IMR-90 (cell line): Measurements from ENCODE around the gene ZSCAN10. TPM values are rescaled to one million over a fixed set of nuclear protein-coding genes. Genes with fewer than 3 reads are reported as not detected.

ENCODE experiments used
- ATAC-seq: fragments of 200-7000 bp; cut with Tn5 transposase; 2 replicates; pipeline ENCODE4 v1.9.1; 2020; ENCODE audit warnings: low read depth, mild to moderate bottlenecking, moderate library complexity
- BruUV-seq: library from RNA; stranded (reverse); fragments of 400-500 nt; replicated peaks from 2 replicates; lab custom pipeline; 2021; lab: Mats Ljungman, UMichigan
- CTCF ChIA-PET: fragments of 300-600 bp; formaldehyde crosslinking; extraction: SDS; loops from one replicate; lab custom pipeline; 2021; ENCODE audit warnings: antibody characterized with exemption; lab: Yijun Ruan, JAX
- POLR2A ChIA-PET: fragments of 300-600 bp; sonication (Branson Sonifier 250); formaldehyde crosslinking; loops from one replicate; lab custom pipeline; 2022; ENCODE audit warnings: antibody characterized with exemption; ENCODE audit not compliant: unreplicated experiment; lab: Charles Lee
- DNase-seq: peaks from one replicate; pipeline ENCODE4 v3.0.0; 2013
- H2AFZ ChIP-seq: replicated peaks from 2 replicates; pipeline ENCODE3; 2013; ENCODE audit warnings: low read length, mild to moderate bottlenecking; ENCODE audit not compliant: poor library complexity
- H2AK5ac ChIP-seq: 2 replicates; pipeline ENCODE4 v1.6.1; 2013; ENCODE audit warnings: low read depth, low read length, inconsistent platforms
- H2AK9ac ChIP-seq: replicated peaks from 2 replicates; pipeline ENCODE3; 2013; ENCODE audit warnings: mild to moderate bottlenecking, low read depth, low read length, moderate library complexity; ENCODE audit not compliant: poor library complexity
- H2BK120ac ChIP-seq: 2 replicates; pipeline ENCODE4 v1.6.1; 2013; ENCODE audit warnings: low read depth, low read length, inconsistent platforms
- H2BK15ac ChIP-seq: 3 replicates; pipeline ENCODE4 v1.6.1; 2013; ENCODE audit warnings: low read depth, low read length, inconsistent platforms
- H2BK20ac ChIP-seq: 2 replicates; pipeline ENCODE4 v1.6.1; 2013; ENCODE audit warnings: low read depth, mild to moderate bottlenecking, inconsistent platforms, low read length, moderate library complexity
- H2BK5ac ChIP-seq: 2 replicates; pipeline ENCODE4 v1.6.1; 2013; ENCODE audit warnings: mild to moderate bottlenecking, low read depth, low read length, inconsistent platforms; ENCODE audit not compliant: poor library complexity, severe bottlenecking
- H3K14ac ChIP-seq: replicated peaks from 2 replicates; pipeline ENCODE4 v1.6.1; 2013; ENCODE audit warnings: low read depth, low read length, inconsistent platforms
- H3K18ac ChIP-seq: 2 replicates; pipeline ENCODE4 v1.6.1; 2013; ENCODE audit warnings: low read depth, low read length, control low read depth
- H3K23ac ChIP-seq: 2 replicates; pipeline ENCODE4 v1.6.1; 2013; ENCODE audit warnings: low read depth, low read length, inconsistent platforms
- H3K27ac ChIP-seq: 2 replicates; pipeline ENCODE4 v1.5.1; 2013; ENCODE audit warnings: mild to moderate bottlenecking, control low read depth, low read length; ENCODE audit not compliant: insufficient read depth
- H3K27me3 ChIP-seq: 2 replicates; pipeline ENCODE4 v1.6.1; 2013; ENCODE audit warnings: low read length; ENCODE audit not compliant: control insufficient read depth, insufficient read depth
- H3K36me3 ChIP-seq: 2 replicates; pipeline ENCODE4 v1.6.1; 2013; ENCODE audit warnings: low read length, mixed read lengths; ENCODE audit not compliant: control insufficient read depth, insufficient read depth
- H3K4ac ChIP-seq: 2 replicates; pipeline ENCODE4 v1.6.1; 2013; ENCODE audit warnings: low read depth, low read length, inconsistent platforms
- H3K4me1 ChIP-seq: 2 replicates; pipeline ENCODE4 v1.6.1; 2013; ENCODE audit warnings: low read length, mixed read lengths; ENCODE audit not compliant: control insufficient read depth, insufficient read depth
- H3K4me2 ChIP-seq: 2 replicates; pipeline ENCODE4 v1.6.1; 2013; ENCODE audit warnings: low read depth, mild to moderate bottlenecking, control low read depth, low read length, moderate library complexity
- H3K4me3 ChIP-seq: 2 replicates; pipeline ENCODE4 v1.5.1; 2013; ENCODE audit warnings: low read depth, mild to moderate bottlenecking, control low read depth, low read length, moderate library complexity; ENCODE audit not compliant: insufficient read depth
- H3K56ac ChIP-seq: 2 replicates; pipeline ENCODE4 v1.6.1; 2013; ENCODE audit warnings: low read length, inconsistent platforms; ENCODE audit not compliant: insufficient read depth; ENCODE audit errors: extremely low read depth
- H3K79me1 ChIP-seq, 2 experiments: 2 replicates each; pipeline ENCODE4 v1.6.1; 2013; ENCODE audit warnings: low read length in 2 of 2, inconsistent platforms in 1 of 2, low read depth in 1 of 2
- H3K9ac ChIP-seq: 2 replicates; pipeline ENCODE4 v1.6.1; 2013; ENCODE audit warnings: low read depth, low read length, control low read depth
- H3K9me1 ChIP-seq: 2 replicates; pipeline ENCODE4 v1.6.1; 2013; ENCODE audit warnings: low read length, inconsistent platforms; ENCODE audit not compliant: insufficient read depth
- H3K9me3 ChIP-seq: 2 replicates; pipeline ENCODE4 v1.6.1; 2013; ENCODE audit warnings: low read length; ENCODE audit not compliant: control insufficient read depth, insufficient read depth
- H4K20me1 ChIP-seq: 2 replicates; pipeline ENCODE4 v1.6.1; 2013; ENCODE audit warnings: low read length, inconsistent platforms; ENCODE audit not compliant: insufficient read depth
- H4K5ac ChIP-seq: 2 replicates; pipeline ENCODE4 v1.6.1; 2013; ENCODE audit warnings: mild to moderate bottlenecking, low read depth, low read length, control low read depth
- H4K8ac ChIP-seq, 2 experiments: 2 replicates each; pipeline ENCODE4 v1.6.1; 2013; ENCODE audit warnings: low read depth in 2 of 2, low read length in 2 of 2, control low read depth in 1 of 2, inconsistent platforms in 1 of 2
- H4K91ac ChIP-seq: 2 replicates; pipeline ENCODE4 v1.6.1; 2013; ENCODE audit warnings: low read depth, low read length, inconsistent platforms; ENCODE audit not compliant: insufficient read depth
- CHD1 ChIP-seq: IDR thresholded peaks from 2 replicates; pipeline ENCODE4 v1.6.1; 2012; ENCODE audit warnings: low read depth, low read length, improper control_type of control experiment
- FOS ChIP-seq: fragments of 150-350 bp; IDR thresholded peaks from 2 replicates; pipeline ENCODE4 v1.6.1; 2016; ENCODE audit warnings: low read depth, low read length
- MXI1 ChIP-seq: IDR thresholded peaks from 2 replicates; pipeline ENCODE4 v1.6.1; 2012; ENCODE audit warnings: low read depth, mild to moderate bottlenecking, low read length, moderate library complexity, borderline replicate concordance
- POLR2A ChIP-seq: IDR thresholded peaks from 2 replicates; pipeline ENCODE4 v1.6.1; 2012; ENCODE audit warnings: mild to moderate bottlenecking, low read depth, low read length
- RAD21 ChIP-seq: IDR thresholded peaks from 2 replicates; pipeline ENCODE4 v1.6.1; 2012; ENCODE audit warnings: low read length, improper control_type of control experiment
- RFX5 ChIP-seq: IDR thresholded peaks from 2 replicates; pipeline ENCODE4 v1.8.0; 2012; ENCODE audit warnings: low read depth, mild to moderate bottlenecking, low read length, moderate library complexity
- SMC3 ChIP-seq: fragments of 150-350 bp; IDR thresholded peaks from 2 replicates; pipeline ENCODE4 v1.6.1; 2016; ENCODE audit warnings: low read depth, mild to moderate bottlenecking, antibody characterized with exemption, low read length, moderate library complexity
- WGBS, 2 experiments: methylation state at CpG; one replicate each; pipeline versions ENCODE4 v1.1.5 to v1.1.7; 2013; ENCODE audit warnings: missing lambda C conversion rate in 2 of 2; ENCODE audit not compliant: insufficient read length in 1 of 2; ENCODE audit errors: extremely low coverage in 2 of 2; 5-methylcytosine and 5-hydroxymethylcytosine counted together
- dilution Hi-C: fragments of 300-500 bp; cut with HindIII; formaldehyde crosslinking; loops from one replicate; pipeline ENCODE4 v1.14.3; 2018; ENCODE audit warnings: low sequenced_read_pairs; ENCODE audit not compliant: unreplicated experiment
- in situ Hi-C: fragments of 300-500 bp; cut with MboI; formaldehyde crosslinking; loops from 3 replicates; pipeline ENCODE4 v1.14.3; 2019; ENCODE audit warnings: low sequenced_read_pairs, inconsistent platforms, mixed read lengths
- intact Hi-C: fragments of 100-400 bp; cut with micrococcal nuclease; formaldehyde crosslinking; loops from 2 replicates; pipeline ENCODE4 v1.10.0; 2022
- polyA plus RNA-seq, 3 experiments: library from polyadenylated mRNA; depleted of rRNA; stranded (reverse); fragments of >200 nt; gene quantifications; 2 replicates each; pipeline ENCODE4 v1.2.3, GENCODE V29; 2012; ENCODE audit warnings: low replicate concordance in 1 of 3
- total RNA-seq: library from RNA; depleted of rRNA; stranded (reverse); fragments of >200 nt; gene quantifications from 2 replicates; pipeline ENCODE4 v1.2.3, GENCODE V29; 2012
- TF ChIP-seq, protein P1 (sequence below): fragments of 150-350 bp; IDR thresholded peaks from 2 replicates; pipeline ENCODE4 v1.6.1; 2016; ENCODE audit warnings: low read depth, mild to moderate bottlenecking, low read length, moderate library complexity, borderline replicate concordance
- TF ChIP-seq, protein P2 (sequence below): fragments of 150-350 bp; IDR thresholded peaks from 2 replicates; pipeline ENCODE4 v1.6.1; 2017; ENCODE audit warnings: mild to moderate bottlenecking, antibody characterized with exemption, low read length, low read depth
- TF ChIP-seq, protein P3 (sequence below): conservative IDR thresholded peaks from 2 replicates; pipeline ENCODE4 v1.5.1; 2012; ENCODE audit warnings: mild to moderate bottlenecking, low read depth, low read length, improper control_type of control experiment

Gene ZSCAN10
- total and polyA plus RNA-seq, 2 of the 4 experiments (the other 2 are of a cell fraction), result not detected

DNA sequence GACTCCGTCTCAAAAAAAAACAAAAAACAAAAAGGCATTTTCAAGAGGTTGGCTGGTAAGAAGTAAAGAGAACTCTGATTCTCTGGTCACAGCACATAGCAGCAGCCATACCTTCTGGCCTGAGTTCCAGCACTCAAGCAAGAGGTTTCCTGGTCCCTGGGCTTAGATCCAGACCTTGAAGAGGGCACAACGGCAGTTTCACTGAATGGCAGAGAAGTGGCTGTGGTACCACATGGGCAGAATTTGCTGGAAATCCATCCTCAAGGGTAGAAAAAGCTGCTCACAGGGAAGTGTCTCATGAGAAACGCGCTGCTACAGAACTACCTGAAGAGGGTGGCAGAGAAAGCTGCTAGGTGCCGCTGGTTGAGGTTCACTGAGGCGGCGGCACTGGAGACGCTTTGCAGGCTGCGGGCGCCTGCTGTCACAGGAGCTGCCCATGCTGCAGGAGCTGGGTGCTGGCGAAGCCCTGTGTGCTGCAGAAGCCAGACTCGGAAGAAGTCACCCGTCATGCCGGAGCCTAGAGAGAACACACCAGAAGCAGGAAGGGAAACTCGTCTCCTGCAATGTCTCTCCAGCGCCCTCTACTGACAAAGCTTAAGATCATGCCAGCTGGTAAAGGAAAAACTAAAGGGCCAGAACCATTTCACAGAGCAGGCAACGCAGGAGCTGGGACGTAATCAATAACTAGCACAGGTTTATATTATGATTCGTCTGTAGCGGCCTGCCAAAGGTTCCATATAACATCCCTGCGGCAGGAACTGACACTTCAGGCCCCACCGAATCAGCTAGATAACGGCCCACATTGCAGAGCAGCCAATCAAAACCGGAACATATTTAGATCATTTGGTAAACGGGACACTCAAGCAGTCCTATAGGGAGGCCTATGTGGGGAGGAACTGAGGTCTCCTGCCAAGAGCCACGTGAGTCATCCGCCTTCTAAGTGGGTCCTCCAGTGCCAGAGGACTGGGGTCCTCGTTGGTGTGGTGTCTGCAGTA lies 30.3 kb upstream of the ZSCAN10 start (continued):
- TF ChIP-seq FOS, result no peak
- TF ChIP-seq, protein P1, sequence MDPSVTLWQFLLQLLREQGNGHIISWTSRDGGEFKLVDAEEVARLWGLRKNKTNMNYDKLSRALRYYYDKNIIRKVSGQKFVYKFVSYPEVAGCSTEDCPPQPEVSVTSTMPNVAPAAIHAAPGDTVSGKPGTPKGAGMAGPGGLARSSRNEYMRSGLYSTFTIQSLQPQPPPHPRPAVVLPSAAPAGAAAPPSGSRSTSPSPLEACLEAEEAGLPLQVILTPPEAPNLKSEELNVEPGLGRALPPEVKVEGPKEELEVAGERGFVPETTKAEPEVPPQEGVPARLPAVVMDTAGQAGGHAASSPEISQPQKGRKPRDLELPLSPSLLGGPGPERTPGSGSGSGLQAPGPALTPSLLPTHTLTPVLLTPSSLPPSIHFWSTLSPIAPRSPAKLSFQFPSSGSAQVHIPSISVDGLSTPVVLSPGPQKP, result no peak

DNA sequence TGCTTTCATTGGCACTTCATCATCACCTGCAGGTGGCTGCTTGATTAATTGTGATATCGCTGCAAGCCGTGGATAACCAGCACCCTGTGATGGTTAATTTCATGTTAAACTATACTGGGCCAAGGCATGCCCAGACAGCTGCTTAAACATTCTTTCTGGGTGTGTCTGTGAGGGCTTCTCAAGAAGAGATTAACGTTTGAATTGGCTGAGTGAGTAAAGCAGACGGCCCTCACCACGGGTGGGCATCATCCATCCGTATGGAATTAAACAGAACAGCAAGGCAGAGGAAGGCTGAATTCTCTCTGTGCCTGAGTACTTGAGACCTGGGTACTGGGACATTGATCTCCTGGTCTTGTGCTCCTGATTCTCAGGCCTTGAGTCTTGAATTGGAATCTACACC lies 28.7 kb upstream of the ZSCAN10 start:
- Histone ChIP-seq H3K9ac (no peak overlapping the region), H4K20me1 (peaks cover 5% of the 10 kb centered on the region; the same call in 1 of the 2 replicates), H2BK20ac (no peak overlapping the region; the same call in 1 of the 2 replicates), H2BK120ac (no peak overlapping the region), H4K5ac (no peak overlapping the region), H3K4me2 (no peak overlapping the region), H3K23ac (no peak overlapping the region), H3K27ac (no peak overlapping the region), H3K79me1 (peaks cover 3 to 33% of the 10 kb centered on the region in 2 experiments; a peak in 2 of 4 replicates), H2AFZ (no peak overlapping the region), H2BK15ac (no peak overlapping the region), H3K9me3 (no peaks in the 10 kb centered on the region), H2BK5ac (no peak overlapping the region), H3K4me1 (peaks cover 7% of the 10 kb centered on the region), H2AK5ac (no peak overlapping the region), H3K14ac (no peak overlapping the region), H3K18ac (no peak overlapping the region), H4K91ac (no peak overlapping the region), H3K56ac (no peak overlapping the region), H3K4me3 (no peak overlapping the region), H4K8ac (no peak overlapping the region), H3K36me3 (peaks cover 11% of the 10 kb centered on the region), H3K9me1 (0 out of 2 replicates have a peak, but pooled peaks cover 2% of the 10 kb centered on the region), H2AK9ac (no peak overlapping the region), H3K27me3 (no peaks in the 10 kb centered on the region), H3K4ac (no peak overlapping the region)
- POLR2A ChIA-PET, result no interaction called here
- intact Hi-C loops, result no loop called here
- TF ChIP-seq, protein P1, result no peak
- TF ChIP-seq, protein P2, sequence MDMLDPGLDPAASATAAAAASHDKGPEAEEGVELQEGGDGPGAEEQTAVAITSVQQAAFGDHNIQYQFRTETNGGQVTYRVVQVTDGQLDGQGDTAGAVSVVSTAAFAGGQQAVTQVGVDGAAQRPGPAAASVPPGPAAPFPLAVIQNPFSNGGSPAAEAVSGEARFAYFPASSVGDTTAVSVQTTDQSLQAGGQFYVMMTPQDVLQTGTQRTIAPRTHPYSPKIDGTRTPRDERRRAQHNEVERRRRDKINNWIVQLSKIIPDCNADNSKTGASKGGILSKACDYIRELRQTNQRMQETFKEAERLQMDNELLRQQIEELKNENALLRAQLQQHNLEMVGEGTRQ, result no peak
- no peak for TF ChIP-seq MXI1
- TF ChIP-seq, protein P3, sequence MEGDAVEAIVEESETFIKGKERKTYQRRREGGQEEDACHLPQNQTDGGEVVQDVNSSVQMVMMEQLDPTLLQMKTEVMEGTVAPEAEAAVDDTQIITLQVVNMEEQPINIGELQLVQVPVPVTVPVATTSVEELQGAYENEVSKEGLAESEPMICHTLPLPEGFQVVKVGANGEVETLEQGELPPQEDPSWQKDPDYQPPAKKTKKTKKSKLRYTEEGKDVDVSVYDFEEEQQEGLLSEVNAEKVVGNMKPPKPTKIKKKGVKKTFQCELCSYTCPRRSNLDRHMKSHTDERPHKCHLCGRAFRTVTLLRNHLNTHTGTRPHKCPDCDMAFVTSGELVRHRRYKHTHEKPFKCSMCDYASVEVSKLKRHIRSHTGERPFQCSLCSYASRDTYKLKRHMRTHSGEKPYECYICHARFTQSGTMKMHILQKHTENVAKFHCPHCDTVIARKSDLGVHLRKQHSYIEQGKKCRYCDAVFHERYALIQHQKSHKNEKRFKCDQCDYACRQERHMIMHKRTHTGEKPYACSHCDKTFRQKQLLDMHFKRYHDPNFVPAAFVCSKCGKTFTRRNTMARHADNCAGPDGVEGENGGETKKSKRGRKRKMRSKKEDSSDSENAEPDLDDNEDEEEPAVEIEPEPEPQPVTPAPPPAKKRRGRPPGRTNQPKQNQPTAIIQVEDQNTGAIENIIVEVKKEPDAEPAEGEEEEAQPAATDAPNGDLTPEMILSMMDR, result no peak
- TF ChIP-seq POLR2A, result no peak
- no peak for TF ChIP-seq CHD1
- TF ChIP-seq RAD21, result no peak
- TF ChIP-seq RFX5, result no peak
- TF ChIP-seq SMC3, result no peak
- no TSS peak for BruUV-seq
- WGBS, 2 experiments, result 80% methylated on average over 1 of the region's 6 CpGs; no CpG with 5 or more reads in 1 of the 2 experiments
- in situ Hi-C loops, result no loop called here
- CTCF ChIA-PET, result no interaction called here
- DNase-seq (no peak), ATAC-seq (no peak)
- dilution Hi-C loops, result no loop called here
